Left hindlimb (tissue), 1 donor: ENCODE results near the gene MPND.

Source experiments
- DNase-seq: peaks from one replicate; pipeline ENCODE4 v3.0.0-alpha.2; 2018

Gene MPND

DNA sequence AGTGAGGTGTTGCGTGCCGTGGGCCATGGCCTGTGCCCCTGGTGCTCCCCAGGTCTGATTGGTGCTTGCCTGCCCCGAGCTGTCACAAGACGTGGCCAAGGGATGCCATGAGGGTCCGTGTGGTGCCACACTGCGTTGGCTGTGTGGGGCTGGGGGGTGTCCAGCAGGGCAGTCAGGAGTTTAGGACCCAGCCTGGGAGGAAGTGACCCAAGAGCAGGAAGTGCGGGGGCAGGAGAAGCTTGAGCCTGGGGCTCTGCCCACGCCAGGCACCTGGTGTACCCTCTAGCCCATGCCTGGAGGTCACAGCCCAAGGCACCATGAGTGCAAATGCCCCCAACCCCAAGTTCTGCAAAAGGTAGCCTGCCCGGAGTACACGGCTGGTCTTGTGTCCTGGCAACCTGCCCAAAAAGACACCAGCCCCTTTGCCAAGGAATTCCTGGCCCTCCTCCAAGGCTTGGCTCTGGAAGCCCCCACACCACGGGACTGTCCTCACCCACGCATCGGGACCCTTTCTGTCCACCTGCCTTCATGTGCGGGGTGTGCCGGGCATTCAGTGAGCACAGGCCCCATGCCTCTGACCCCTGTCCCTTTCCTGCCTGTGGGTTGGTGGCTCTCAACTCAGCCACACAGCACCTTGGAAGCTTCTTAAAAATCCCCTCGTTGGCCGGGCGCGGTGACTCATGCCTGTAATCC, 24.9 kb downstream of the MPND start:
- DNase-seq, result peak; percentile 50

DNA sequence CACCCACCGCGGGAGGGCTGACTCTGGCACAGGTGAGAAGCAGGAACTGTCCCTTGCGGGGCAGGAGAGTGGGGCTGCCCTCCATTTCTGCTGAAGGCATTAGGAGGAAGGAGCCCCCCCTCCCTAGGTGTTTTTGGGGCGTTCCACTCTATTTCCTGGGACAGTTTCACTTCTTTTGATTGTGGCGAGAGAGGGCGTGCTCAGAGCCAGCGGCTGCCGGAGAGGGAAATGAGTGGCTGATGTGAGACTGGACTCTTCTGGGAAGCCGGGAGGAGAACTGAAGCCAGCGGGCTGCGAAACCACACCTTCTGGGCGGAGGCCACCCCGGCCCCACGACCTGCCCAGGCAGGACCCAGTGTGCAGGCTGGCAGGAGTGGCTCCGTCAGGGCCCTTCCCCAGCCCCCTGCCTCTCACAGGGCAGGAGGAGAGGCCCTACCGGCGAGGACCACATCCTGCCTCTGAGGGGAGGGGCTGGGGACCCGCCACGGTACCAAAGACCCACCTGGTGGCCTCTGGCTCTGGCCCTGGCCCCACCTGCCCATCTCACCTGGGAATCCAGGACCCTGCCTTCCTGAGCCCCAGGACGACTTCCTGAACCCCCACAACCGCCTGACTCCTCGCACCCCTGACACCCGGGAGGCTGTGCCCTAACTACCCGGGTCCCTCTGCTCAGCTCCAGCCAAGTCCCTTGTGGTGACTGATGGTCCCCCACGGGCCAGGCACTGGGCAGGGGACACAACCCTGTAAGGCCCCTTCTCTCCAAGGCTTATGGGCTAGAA, 25.9 kb downstream of the MPND start:
- peak; percentile 54 for DNase-seq

DNA sequence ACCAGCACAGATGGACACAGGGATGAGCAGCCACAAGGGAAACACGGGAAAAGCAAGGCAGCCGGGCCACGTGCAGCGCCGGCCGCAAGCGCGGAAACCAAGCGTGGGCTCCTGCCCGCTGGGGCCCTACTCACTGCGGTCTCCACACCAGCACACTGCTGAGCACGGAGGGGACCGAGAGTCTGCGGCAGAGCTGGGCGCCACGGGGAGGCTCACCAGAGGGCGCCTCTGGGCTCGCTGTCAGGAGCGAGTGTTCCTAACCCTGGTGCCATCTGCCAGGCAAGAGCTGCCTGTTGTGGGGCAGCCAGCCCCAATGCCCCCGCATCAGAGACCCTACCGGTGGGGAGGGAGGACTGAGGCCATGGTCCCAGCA, 26.5 kb downstream of the MPND start:
- DNase-seq, result peak; percentile 68

- DNase-seq, result no peak
Measured at GRCh38 chr19:4370418-4371041, 27.2 kb downstream of the MPND start.

- peak; percentile 65 for DNase-seq
Measured at GRCh38 chr19:4371247-4372164, 28.1 kb downstream of the MPND start.

DNA sequence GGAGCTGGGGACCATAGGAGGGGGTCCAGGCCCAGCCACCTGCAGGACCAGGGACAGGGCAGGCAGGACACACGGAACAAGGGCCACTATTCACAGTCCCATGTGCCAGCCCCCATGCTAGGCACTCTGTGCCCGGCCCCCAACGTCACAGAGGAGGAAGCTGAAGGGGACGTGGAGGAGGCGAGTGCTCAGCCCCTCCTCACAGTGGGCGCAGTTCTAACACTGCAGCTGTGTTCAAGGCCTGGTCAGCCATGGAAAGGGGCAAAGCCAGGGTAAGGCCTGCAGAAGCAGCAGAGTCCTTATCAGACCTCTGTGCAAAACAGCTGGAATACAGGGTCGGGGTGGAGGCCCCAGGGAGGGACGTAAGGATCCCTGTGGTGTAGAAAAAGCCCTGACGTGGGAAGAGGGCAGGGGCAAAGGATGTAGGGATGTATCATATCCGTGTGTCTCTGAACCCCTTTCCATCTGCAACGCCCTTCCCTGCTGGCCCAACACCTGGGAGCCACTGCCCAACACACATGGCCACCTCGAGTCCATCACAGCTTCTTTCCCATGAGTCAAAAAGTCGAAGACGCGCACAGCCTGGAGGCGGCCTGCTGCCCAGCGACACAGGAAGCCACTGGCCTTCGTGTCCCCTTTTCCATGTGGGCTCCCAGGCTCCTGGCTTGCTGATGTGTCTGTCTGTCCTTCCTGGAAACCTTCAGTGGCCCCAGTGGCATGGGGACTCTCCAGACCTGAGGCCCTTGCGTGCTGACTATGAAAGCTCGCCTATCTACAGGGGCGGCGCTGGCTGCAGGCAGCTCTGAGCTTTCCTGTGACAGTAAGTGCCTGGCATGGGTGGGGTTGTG, 29.0 kb downstream of the MPND start:
- no peak for DNase-seq

DNA sequence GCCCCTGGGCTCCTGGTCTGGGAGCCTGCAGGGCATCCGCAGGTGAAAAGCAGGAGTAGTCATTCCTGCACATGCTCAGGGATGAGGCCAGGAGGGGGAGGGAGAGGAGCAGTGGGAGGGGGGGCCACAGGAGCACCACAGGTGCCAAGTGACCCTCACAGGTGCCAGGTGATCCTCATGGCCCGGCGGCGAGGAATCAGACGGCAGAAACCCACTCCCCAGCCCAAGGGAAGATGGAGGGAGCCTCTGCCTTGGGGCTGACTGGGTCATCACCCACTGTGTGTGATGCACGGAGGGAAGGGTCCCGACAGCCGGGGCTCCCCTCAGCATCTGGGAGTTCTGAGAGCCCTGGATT, 29.6 kb downstream of the MPND start:
- no peak for DNase-seq

- DNase-seq, result peak; percentile 61
Measured at GRCh38 chr19:4373601-4374497, 30.5 kb downstream of the MPND start.

DNA sequence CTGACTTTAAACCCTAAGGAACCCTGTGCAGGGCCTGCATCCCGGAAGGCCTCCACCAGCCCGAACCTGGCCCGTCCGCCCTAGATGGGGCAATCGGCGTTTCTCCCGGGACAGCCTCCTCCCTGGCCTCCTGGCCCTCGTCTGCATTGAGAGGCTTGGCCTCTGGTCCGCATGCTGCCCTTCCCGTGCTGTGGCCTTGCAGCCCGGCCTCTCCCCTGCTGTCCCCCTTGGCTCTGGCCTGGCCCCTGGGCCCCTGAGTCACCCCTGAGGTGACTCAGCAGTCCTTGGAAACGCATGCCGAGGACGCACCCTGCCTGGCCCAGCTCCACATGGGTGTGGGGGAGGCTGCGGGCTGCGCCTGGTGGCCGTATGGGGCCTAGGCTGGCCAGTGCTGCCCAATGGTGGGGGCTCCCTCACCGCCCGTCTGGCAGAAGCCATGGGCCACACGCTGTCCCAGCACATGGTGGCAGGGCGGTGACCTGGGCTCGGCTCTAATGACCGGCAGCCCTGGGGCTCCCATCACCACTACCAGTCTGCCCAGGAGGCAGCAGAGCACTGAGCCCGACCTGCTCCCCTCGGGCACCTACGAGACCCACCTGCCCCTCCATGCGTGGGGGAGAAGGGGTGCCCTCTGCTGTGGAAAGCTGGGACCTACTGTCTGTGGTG, 31.3 kb downstream of the MPND start:
- DNase-seq, result peak; percentile 51

DNA sequence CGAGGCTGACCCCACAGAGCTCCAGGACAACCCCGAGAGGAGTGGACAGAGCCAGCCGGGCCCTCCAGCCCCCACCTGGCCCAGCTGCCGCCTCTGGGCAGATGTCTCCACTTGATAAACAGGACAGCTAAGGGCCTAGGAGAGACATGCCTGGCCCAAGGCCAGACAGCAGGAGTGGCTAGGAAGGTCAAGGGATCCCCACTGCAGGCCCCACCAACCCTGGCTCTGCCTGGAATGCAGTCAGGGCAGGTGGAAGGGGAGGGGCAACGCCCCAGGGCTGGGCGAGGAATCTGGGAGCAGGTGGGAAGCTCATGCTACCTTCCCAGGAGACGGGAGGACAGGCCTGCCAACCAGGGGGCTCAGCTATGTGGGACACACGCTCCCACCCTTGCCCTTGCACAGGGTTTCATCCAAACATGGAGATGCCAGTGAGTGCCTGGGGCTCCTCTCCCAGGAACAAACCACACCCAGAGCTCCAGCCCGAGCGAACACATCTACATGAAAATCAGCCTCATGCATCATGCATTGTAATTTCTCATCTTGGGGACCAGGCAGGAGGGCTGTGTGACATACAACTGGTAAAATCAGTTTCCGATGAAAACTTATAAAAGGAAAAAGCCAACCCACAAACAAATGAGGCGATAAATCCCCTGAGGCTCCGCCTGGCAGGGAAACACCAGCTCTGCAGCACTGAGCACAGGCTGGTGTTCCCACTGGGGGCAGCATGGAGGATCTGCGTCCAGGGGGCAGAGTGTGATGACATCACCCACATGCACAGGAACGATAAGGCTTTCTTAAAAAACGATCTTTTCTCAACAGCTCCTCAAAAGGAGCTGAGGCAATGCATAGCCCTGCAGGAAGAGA, 32.0 kb downstream of the MPND start:
- peak; percentile 45 for DNase-seq

- DNase-seq, result no peak
Measured at GRCh38 chr19:4376028-4376670, 32.8 kb downstream of the MPND start.

DNA sequence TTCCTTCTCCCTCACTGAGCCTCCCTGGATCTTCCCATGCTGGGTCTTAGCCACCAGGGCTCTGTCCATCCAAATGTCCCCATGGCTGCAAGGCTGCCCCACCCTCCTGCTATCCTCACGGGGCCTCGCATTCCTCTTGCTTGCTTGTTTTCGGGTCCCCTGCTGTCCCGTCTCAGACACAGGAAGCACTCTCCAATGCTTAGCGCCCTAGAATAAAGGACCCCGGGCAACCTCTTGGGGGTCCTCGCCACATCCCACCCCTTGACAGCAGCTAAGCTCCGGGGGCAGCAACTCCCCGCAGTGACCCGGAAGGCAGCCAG, 33.3 kb downstream of the MPND start:
- no peak for DNase-seq

DNA sequence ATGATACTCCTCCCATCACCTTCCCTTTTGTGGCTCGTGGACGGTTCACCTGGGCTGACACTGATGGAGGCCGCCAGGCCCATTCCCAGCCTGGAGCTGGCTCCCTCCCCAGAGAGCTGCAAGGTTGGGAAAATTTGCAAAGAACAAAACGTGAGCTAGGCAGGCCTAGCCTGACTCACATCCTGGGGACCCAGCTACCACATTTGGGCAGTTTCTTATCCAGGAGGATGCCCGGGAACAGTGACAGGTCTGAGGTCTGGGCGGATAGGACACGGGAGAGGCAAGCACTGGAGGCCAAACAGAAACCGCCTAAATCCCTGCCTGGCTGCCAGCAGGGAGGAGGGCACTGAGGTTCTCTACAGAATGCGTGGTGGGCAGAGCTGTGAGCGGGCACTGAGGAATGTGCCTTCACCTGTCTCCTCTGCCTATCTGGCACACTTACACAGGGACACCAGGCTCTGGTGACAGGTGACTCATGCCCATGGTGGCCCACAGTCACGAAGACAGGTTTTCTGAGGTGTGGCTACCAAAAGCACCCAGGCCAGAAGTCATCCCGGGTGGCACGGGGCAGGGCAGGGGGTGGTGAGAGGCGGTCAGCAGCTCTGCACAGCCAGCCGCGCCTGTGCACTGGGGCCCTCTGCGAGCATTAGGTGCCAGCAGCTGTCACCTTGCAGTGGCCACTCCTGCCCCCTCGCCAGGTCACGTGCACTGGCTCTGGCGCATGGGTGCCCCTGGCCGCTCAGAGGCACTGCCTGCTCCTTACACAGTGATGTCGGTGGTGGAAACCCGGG, 33.8 kb downstream of the MPND start:
- DNase-seq, result no peak

DNA sequence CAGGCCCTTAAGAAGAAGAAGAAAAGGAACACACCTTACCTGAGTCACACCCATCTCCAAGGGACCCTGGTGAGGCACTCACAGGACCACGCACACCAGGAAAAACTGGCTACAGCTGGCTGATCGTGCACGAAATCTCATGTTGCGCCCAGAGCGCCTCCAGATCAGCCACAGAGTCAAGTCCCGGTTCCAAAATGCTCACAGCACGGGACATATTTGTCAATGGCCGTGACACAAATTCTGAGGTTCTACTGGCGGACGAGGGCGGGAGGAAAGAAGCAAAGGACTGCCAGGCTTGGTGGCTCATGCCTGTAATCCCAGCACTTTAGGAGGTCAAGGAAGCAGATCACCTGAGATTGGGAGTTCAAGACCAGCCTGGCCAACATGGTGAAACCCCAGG, 35.5 kb downstream of the MPND start:
- no peak for DNase-seq

- DNase-seq, result peak; percentile 44
Measured at GRCh38 chr19:4379383-4380253, 36.3 kb downstream of the MPND start.

DNA sequence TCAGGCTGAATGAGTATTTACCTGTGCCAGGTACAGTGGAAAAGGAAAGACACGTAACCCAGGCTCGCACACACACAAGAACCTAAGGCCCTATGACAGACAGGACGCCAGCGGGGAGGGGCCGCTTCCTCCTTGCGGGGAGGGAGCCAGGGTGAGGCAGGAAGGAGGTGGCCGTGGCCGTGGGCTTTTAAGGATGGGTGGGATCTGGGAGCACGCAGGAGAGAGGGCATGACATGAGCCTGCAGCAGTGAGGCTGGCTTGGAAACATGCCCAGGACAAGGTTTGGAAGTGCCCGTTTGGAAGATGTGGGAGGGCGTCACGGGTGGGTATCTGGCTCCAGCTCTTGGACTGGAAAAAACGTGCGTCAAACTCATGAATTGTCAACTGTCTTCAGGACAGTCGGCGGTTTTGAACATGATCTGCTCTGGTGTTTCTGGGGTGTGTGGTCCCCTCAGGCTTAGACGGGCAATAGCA, 36.9 kb downstream of the MPND start:
- DNase-seq, result peak; percentile 52
